Kidney (tissue), 14 donors: Measurements from ENCODE around the gene C4orf36. TPM values are rescaled to one million over a fixed set of nuclear protein-coding genes. Genes with fewer than 3 reads are reported as not detected.

Experiments used
- DNase-seq, 5 donors: peaks; one replicate each; pipeline ENCODE4 v3.0.0-alpha.2; 2013 to 2020
- FAIRE-seq: peaks from 2 replicates; lab custom pipeline; 2012; peaks lifted over from hg19 to GRCh38; lab: Jason Lieb, UNC
- H3K27ac ChIP-seq, 2 donors: one replicate each; pipeline ENCODE4 v1.7.0; 2013; ENCODE audit warnings: low read depth in 2 of 2, low read length in 2 of 2, inconsistent platforms in 1 of 2
- H3K27me3 ChIP-seq: one replicate; pipeline ENCODE4 v1.7.1; 2013; ENCODE audit warnings: low read length, inconsistent platforms; ENCODE audit not compliant: control insufficient read depth, insufficient read depth
- H3K36me3 ChIP-seq, 3 donors: one replicate each; pipeline versions ENCODE4 v1.7.0 to v1.7.1; 2013; ENCODE audit warnings: low read length in 3 of 3, control low read depth in 1 of 3, inconsistent platforms in 1 of 3; ENCODE audit not compliant: insufficient read depth in 3 of 3, control insufficient read depth in 2 of 3
- H3K4me1 ChIP-seq, 3 donors: one replicate each; pipeline versions ENCODE4 v1.7.0 to v1.7.1; 2013; ENCODE audit warnings: low read length in 3 of 3, inconsistent platforms in 1 of 3, low read depth in 1 of 3; ENCODE audit not compliant: control insufficient read depth in 2 of 3, insufficient read depth in 2 of 3
- H3K4me3 ChIP-seq, 3 donors: one replicate each; pipeline versions ENCODE4 v1.7.0 to v1.8.1; 2013; ENCODE audit warnings: low read length in 3 of 3, control low read depth in 1 of 3, inconsistent platforms in 1 of 3
- H3K9ac ChIP-seq, 3 donors: one replicate each; pipeline versions ENCODE4 v1.7.0 to v1.7.1; 2013; ENCODE audit warnings: low read length in 3 of 3, control low read depth in 1 of 3, inconsistent platforms in 1 of 3
- H3K9me3 ChIP-seq, 3 donors: one replicate each; pipeline versions ENCODE4 v1.7.0 to v1.7.1; 2013; ENCODE audit warnings: low read length in 3 of 3, control low read depth in 1 of 3, inconsistent platforms in 1 of 3; ENCODE audit not compliant: control insufficient read depth in 2 of 3, insufficient read depth in 1 of 3
- CTCF ChIP-seq: IDR thresholded peaks from 3 replicates; pipeline ENCODE4 v1.5.1; 2012; ENCODE audit warnings: mild to moderate bottlenecking, moderate library complexity, borderline replicate concordance; ENCODE audit not compliant: insufficient read depth; ENCODE audit errors: extremely low read depth
- intact Hi-C: fragments of 100-400 bp; cut with DNase I; formaldehyde crosslinking; loops from one replicate; pipeline ENCODE4 v1.11.1; 2022
- polyA plus RNA-seq: library from polyadenylated mRNA; stranded (reverse); fragments of 350-450 nt; fragmentation: Illumina TruSeq; extraction: RNeasy Lipid Tissue Mini Kit (QIAGEN cat#74804); gene quantifications from one replicate; pipeline ENCODE4 v1.2.3, GENCODE V29; 2014; ENCODE audit warnings: low read depth, low replicate concordance; ENCODE audit not compliant: insufficient read depth
- total RNA-seq: library from RNA; stranded (reverse); fragmentation: NEBNext Ultra II Directional; extraction: Animal tissue kit (Norgen Biotek cat#: 25700); gene quantifications from one replicate; pipeline ENCODE4 v1.2.1, GENCODE V29; 2021
- donor health status: control.
- donor health status: control.
- donor health status: control.
- donor health status: control.
- donor health status: control.
- donor health status: DM: yes; HTN: yes; CAD: no.
- donor health status: Normal renal cell carcinoma (clear cell type).

C4orf36 gene
- total and polyA plus RNA-seq, 2 donors from 2014 or later, result 2.0 TPM; not detected in 1

GRCh38 chr4:86840858-86841257 lies 51.4 kb downstream of the C4orf36 start:
- Histone ChIP-seq H3K36me3 (no peaks in the 10 kb centered on the region), H3K27me3 (no peaks in the 10 kb centered on the region), H3K27ac (no peak overlapping the region), H3K9ac (no peak overlapping the region), H3K4me1 (no peaks in the 10 kb centered on the region), H3K9me3 (no peaks in the 10 kb centered on the region), H3K4me3 (no peak overlapping the region)
- FAIRE-seq (no peak), DNase-seq (no peak)
- intact Hi-C loops, result no loop called here
- no peak for TF ChIP-seq CTCF

- FAIRE-seq, result no peak
- intact Hi-C loops, result no loop called here
- TF ChIP-seq CTCF, result no peak
- H3K27me3 ChIP-seq, result no peaks in the 10 kb centered on the region
- no peak overlapping the region for H3K27ac ChIP-seq
- no peaks in the 10 kb centered on the region for H3K9me3 ChIP-seq
- no peak overlapping the region for H3K4me3 ChIP-seq
- no peak for DNase-seq
- H3K4me1 ChIP-seq, result no peaks in the 10 kb centered on the region
- no peaks in the 10 kb centered on the region for H3K36me3 ChIP-seq
- no peak overlapping the region for H3K9ac ChIP-seq
Observed at GRCh38 chr4:86837691-86838503, 54.3 kb downstream of the C4orf36 start.

GRCh38 chr4:86835677-86836076 lies 56.5 kb downstream of the C4orf36 start:
- Histone ChIP-seq H3K27me3 (no peaks in the 10 kb centered on the region), H3K36me3 (no peaks in the 10 kb centered on the region), H3K9ac (no peak overlapping the region), H3K9me3 (no peaks in the 10 kb centered on the region), H3K27ac (no peak overlapping the region), H3K4me1 (peaks cover 0 to 3% (median 0%) of the 10 kb centered on the region in 3 donors), H3K4me3 (no peak overlapping the region)
- intact Hi-C loops, result no loop called here
- DNase-seq, result no peak
- FAIRE-seq, result no peak
- TF ChIP-seq CTCF, result no peak
